ENCODE results near the gene AIDA. TPM values are rescaled to one million over a fixed set of nuclear protein-coding genes. Genes with fewer than 3 reads are reported as not detected.

AIDA gene
- total and polyA plus RNA-seq, 2 donors (not counting 1 experiment from before 2014, with no cell fraction given), result 67.9 to 153 TPM

DNA sequence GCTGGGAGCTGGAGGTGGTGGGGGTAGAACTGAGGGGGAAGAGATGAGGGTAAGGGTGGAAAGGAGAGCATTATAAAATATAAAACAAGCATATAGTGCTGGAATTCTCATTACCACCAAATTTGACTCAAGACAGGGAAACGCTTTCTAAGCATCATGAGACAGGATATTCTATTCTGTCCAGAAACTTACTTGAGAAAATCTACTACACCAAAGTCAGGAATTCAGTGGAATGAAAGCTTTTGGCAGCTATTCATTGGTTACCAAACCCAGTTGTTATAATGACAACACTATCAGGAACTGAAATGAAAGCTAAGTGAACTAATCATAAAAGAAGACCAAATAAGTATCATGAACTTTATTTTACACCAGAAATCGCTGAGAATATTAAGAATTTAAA is 14.5 kb downstream of the AIDA start:
- no peaks in the 10 kb centered on the region for H3K27me3 ChIP-seq (ENCODE audit: control insufficient read depth, insufficient read depth, low read length)
- no peaks in the 10 kb centered on the region for H3K36me3 ChIP-seq (ENCODE audit: control insufficient read depth, insufficient read depth, low read length)
- no peaks in the 10 kb centered on the region for H4K20me1 ChIP-seq (ENCODE audit: control insufficient read depth, extremely low read depth, insufficient read depth, low read length)
- H3K9me3 ChIP-seq (ENCODE audit: control insufficient read depth, insufficient read depth, low read depth, low read length), result no peaks in the 10 kb centered on the region
- H3K9ac ChIP-seq (ENCODE audit: insufficient read depth, low read length), result no peak overlapping the region
- no peak for TF ChIP-seq EZH2 (IDR thresholded peaks at IDR 0.05; ENCODE audit: low read length, missing control alignments)
- TF ChIP-seq, protein P1, sequence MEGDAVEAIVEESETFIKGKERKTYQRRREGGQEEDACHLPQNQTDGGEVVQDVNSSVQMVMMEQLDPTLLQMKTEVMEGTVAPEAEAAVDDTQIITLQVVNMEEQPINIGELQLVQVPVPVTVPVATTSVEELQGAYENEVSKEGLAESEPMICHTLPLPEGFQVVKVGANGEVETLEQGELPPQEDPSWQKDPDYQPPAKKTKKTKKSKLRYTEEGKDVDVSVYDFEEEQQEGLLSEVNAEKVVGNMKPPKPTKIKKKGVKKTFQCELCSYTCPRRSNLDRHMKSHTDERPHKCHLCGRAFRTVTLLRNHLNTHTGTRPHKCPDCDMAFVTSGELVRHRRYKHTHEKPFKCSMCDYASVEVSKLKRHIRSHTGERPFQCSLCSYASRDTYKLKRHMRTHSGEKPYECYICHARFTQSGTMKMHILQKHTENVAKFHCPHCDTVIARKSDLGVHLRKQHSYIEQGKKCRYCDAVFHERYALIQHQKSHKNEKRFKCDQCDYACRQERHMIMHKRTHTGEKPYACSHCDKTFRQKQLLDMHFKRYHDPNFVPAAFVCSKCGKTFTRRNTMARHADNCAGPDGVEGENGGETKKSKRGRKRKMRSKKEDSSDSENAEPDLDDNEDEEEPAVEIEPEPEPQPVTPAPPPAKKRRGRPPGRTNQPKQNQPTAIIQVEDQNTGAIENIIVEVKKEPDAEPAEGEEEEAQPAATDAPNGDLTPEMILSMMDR (conservative IDR thresholded peaks at IDR 0.05 in 1 of 2, IDR thresholded peaks at IDR 0.05 in 1 of 2; ENCODE audit: low read depth in 1 of 2, low read length in 2 of 2), result no peak
- H3K4me1 ChIP-seq (ENCODE audit: control insufficient read depth, extremely low read depth, insufficient read depth, low read length), result no peaks in the 10 kb centered on the region
- peak; percentile 58 for DNase-seq (ENCODE audit: low read depth in 2 of 2)
- no peak overlapping the region for H2AFZ ChIP-seq (ENCODE audit: low read length)
- peaks cover 17% of the 10 kb centered on the region for H3K79me2 ChIP-seq (ENCODE audit: control insufficient read depth, insufficient read depth, low read length)
- no peak overlapping the region for H3K4me2 ChIP-seq (ENCODE audit: extremely low read depth, insufficient read depth, low read length)
- no peak overlapping the region for H3K27ac ChIP-seq (ENCODE audit: insufficient read depth, low read length)
- H3K4me3 ChIP-seq (replicated peaks in 1 of 4; ENCODE audit: control extremely low read depth in 1 of 4, insufficient read depth in 1 of 4, low read depth in 3 of 4, low read length in 4 of 4), result no peak overlapping the region

DNA sequence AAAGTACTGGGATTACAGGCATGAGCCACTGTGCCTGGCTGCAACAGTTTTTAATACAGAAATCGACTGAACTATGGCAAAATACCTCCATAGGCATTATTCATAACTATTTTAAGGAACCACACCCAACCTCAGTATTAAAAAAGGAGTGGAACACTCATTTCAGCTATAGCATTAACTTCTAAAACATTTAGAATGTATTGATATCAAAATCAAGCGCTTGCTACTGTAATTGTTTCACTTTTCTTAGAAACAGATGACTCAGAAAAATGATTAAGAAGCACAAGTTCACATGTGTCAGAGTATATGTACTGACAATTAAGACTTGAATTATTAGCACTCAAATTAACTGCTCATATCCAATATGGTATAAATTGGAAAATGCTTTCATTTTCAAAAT is 15.1 kb downstream of the AIDA start:
- Histone ChIP-seq H2AFZ (ENCODE audit: low read length) (no peak overlapping the region), H3K79me2 (ENCODE audit: control insufficient read depth, insufficient read depth, low read length) (peaks cover 16% of the 10 kb centered on the region)

DNA sequence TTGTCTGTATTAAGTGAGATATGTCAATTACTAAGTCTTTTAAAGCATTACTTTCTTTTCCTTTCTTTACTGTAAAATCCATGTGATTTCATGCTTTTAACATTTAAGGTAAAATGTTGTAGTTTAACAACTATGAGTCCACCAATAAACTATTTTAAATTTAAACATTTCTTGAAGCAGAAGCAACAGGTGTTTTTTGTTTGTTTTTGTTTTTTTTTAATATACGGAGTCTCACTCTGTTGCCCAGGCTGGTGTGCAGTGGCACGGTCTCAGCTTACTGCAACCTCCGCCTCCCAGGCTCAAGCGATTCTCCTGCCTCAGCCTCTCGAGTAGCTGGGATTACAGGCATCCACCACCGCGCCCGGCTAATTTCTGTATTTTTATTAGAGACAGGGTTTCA is 15.6 kb downstream of the AIDA start:
- H3K36me3 ChIP-seq (ENCODE audit: control insufficient read depth, insufficient read depth, low read length), result no peaks in the 10 kb centered on the region
- DNase-seq (ENCODE audit: low read depth in 2 of 2), result no peak
- peaks cover 17% of the 10 kb centered on the region for H3K79me2 ChIP-seq (ENCODE audit: control insufficient read depth, insufficient read depth, low read length)

More for the DNA sequence above, 15.1 kb downstream of the AIDA start:
- DNase-seq (ENCODE audit: low read depth in 2 of 2), result no peak
- H3K4me1 ChIP-seq (ENCODE audit: control insufficient read depth, extremely low read depth, insufficient read depth, low read length), result no peaks in the 10 kb centered on the region
- no peak overlapping the region for H3K4me3 ChIP-seq (replicated peaks in 1 of 4; ENCODE audit: control extremely low read depth in 1 of 4, insufficient read depth in 1 of 4, low read depth in 3 of 4, low read length in 4 of 4)
- TF ChIP-seq, protein P1 (conservative IDR thresholded peaks at IDR 0.05 in 1 of 2, IDR thresholded peaks at IDR 0.05 in 1 of 2; ENCODE audit: low read depth in 1 of 2, low read length in 2 of 2), result no peak
- no peak for TF ChIP-seq EZH2 (IDR thresholded peaks at IDR 0.05; ENCODE audit: low read length, missing control alignments)
- no peak overlapping the region for H3K27ac ChIP-seq (ENCODE audit: insufficient read depth, low read length)
- H3K27me3 ChIP-seq (ENCODE audit: control insufficient read depth, insufficient read depth, low read length), result no peaks in the 10 kb centered on the region
- no peak overlapping the region for H3K9ac ChIP-seq (ENCODE audit: insufficient read depth, low read length)
- no peaks in the 10 kb centered on the region for H4K20me1 ChIP-seq (ENCODE audit: control insufficient read depth, extremely low read depth, insufficient read depth, low read length)
- H3K9me3 ChIP-seq (ENCODE audit: control insufficient read depth, insufficient read depth, low read depth, low read length), result no peaks in the 10 kb centered on the region
- H3K4me2 ChIP-seq (ENCODE audit: extremely low read depth, insufficient read depth, low read length), result no peak overlapping the region
- H3K36me3 ChIP-seq (ENCODE audit: control insufficient read depth, insufficient read depth, low read length), result no peaks in the 10 kb centered on the region

More for the DNA sequence above, 15.6 kb downstream of the AIDA start:
- TF ChIP-seq EZH2 (IDR thresholded peaks at IDR 0.05; ENCODE audit: low read length, missing control alignments), result no peak
- TF ChIP-seq, protein P1 (conservative IDR thresholded peaks at IDR 0.05 in 1 of 2, IDR thresholded peaks at IDR 0.05 in 1 of 2; ENCODE audit: low read depth in 1 of 2, low read length in 2 of 2), result no peak
- Histone ChIP-seq H2AFZ (ENCODE audit: low read length) (no peak overlapping the region), H3K4me2 (ENCODE audit: extremely low read depth, insufficient read depth, low read length) (no peak overlapping the region), H4K20me1 (ENCODE audit: control insufficient read depth, extremely low read depth, insufficient read depth, low read length) (no peaks in the 10 kb centered on the region), H3K9ac (ENCODE audit: insufficient read depth, low read length) (no peak overlapping the region), H3K4me3 (replicated peaks in 1 of 4; ENCODE audit: control extremely low read depth in 1 of 4, insufficient read depth in 1 of 4, low read depth in 3 of 4, low read length in 4 of 4) (no peak overlapping the region), H3K9me3 (ENCODE audit: control insufficient read depth, insufficient read depth, low read depth, low read length) (no peaks in the 10 kb centered on the region), H3K27ac (ENCODE audit: insufficient read depth, low read length) (no peak overlapping the region), H3K27me3 (ENCODE audit: control insufficient read depth, insufficient read depth, low read length) (no peaks in the 10 kb centered on the region), H3K4me1 (ENCODE audit: control insufficient read depth, extremely low read depth, insufficient read depth, low read length) (no peaks in the 10 kb centered on the region)

Data from fibroblast of lung (primary cell).